Suprapubic skin (tissue), 3 donors: ENCODE results near the gene PLAAT5.

Source experiments
- EP300 ChIP-seq: sonication (generic); formaldehyde crosslinking; IDR thresholded peaks from one replicate; pipeline ENCODE4 v1.6.1; 2017; ENCODE audit warnings: antibody characterized with exemption
- POLR2A ChIP-seq, 2 donors: fragments of 450-650 bp; IDR thresholded peaks; one replicate each; pipeline ENCODE4 v1.6.1; 2017; ENCODE audit warnings: antibody characterized with exemption in 2 of 2, mild to moderate bottlenecking in 2 of 2, moderate library complexity in 2 of 2
- TF ChIP-seq, protein P1 (sequence below), 2 donors: fragments of 200-600 bp in 1 of 2; fragments of 450-650 bp in 1 of 2; sonication (generic) in 1 of 2; IDR thresholded peaks; one replicate each; pipeline ENCODE4 v1.5.1; 2016 to 2019; ENCODE audit warnings: antibody characterized with exemption in 2 of 2, mild to moderate bottlenecking in 1 of 2, moderate library complexity in 1 of 2

- TF ChIP-seq, protein P1, sequence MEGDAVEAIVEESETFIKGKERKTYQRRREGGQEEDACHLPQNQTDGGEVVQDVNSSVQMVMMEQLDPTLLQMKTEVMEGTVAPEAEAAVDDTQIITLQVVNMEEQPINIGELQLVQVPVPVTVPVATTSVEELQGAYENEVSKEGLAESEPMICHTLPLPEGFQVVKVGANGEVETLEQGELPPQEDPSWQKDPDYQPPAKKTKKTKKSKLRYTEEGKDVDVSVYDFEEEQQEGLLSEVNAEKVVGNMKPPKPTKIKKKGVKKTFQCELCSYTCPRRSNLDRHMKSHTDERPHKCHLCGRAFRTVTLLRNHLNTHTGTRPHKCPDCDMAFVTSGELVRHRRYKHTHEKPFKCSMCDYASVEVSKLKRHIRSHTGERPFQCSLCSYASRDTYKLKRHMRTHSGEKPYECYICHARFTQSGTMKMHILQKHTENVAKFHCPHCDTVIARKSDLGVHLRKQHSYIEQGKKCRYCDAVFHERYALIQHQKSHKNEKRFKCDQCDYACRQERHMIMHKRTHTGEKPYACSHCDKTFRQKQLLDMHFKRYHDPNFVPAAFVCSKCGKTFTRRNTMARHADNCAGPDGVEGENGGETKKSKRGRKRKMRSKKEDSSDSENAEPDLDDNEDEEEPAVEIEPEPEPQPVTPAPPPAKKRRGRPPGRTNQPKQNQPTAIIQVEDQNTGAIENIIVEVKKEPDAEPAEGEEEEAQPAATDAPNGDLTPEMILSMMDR (IDR thresholded peaks at IDR 0.05): no peak
- TF ChIP-seq POLR2A (IDR thresholded peaks at IDR 0.05): no peak
- TF ChIP-seq EP300: no peak
Measured at GRCh38 chr11:63501236-63501635, 10.3 kb upstream of the PLAAT5 start.
